Loucy (cell line): ENCODE measurements around the gene SPRR5.

Experiments
- H2AFZ ChIP-seq: fragments of 200-600 bp; sonication (generic); 2 replicates; pipeline ENCODE4 v1.6.0; 2016; ENCODE audit warnings: antibody characterized with exemption, mild to moderate bottlenecking, low read length, moderate library complexity
- H3F3A ChIP-seq: fragments of 200-600 bp; 2 replicates; pipeline ENCODE4 v1.6.0; 2016; ENCODE audit warnings: antibody characterized with exemption, low read depth, mild to moderate bottlenecking
- H3K27me3 ChIP-seq: fragments of 200-600 bp; sonication (generic); 2 replicates; pipeline ENCODE4 v1.6.1; 2014; ENCODE audit warnings: low read length, mild to moderate bottlenecking; ENCODE audit not compliant: insufficient read depth, poor library complexity, severe bottlenecking
- H3K36me3 ChIP-seq: fragments of 200-600 bp; sonication (generic); 2 replicates; pipeline ENCODE4 v1.6.1; 2016; ENCODE audit warnings: low read length; ENCODE audit not compliant: insufficient read depth
- H3K4me1 ChIP-seq: fragments of 200-600 bp; sonication (generic); 2 replicates; pipeline ENCODE4 v1.5.1; 2014; ENCODE audit warnings: low read length, mild to moderate bottlenecking; ENCODE audit not compliant: insufficient read depth, poor library complexity, severe bottlenecking
- H3K4me2 ChIP-seq: fragments of 200-600 bp; sonication (generic); 2 replicates; pipeline ENCODE4 v1.6.0; 2014; ENCODE audit warnings: antibody characterized with exemption, low read length, low read depth, mild to moderate bottlenecking; ENCODE audit not compliant: poor library complexity, severe bottlenecking
- H3K4me3 ChIP-seq: fragments of 200-600 bp; sonication (generic); 2 replicates; pipeline ENCODE4 v1.5.1; 2014; ENCODE audit warnings: low read length, mild to moderate bottlenecking, mixed read lengths; ENCODE audit not compliant: poor library complexity, severe bottlenecking
- H3K79me2 ChIP-seq: fragments of 200-600 bp; sonication (generic); 2 replicates; pipeline ENCODE4 v1.6.1; 2014; ENCODE audit warnings: low read length; ENCODE audit not compliant: insufficient read depth
- H3K9ac ChIP-seq: fragments of 200-600 bp; sonication (generic); 2 replicates; pipeline ENCODE4 v1.6.0; 2014; ENCODE audit warnings: mild to moderate bottlenecking, low read depth, low read length, moderate library complexity; ENCODE audit not compliant: poor library complexity, severe bottlenecking
- H3K9me2 ChIP-seq: fragments of 200-600 bp; sonication (generic); replicated peaks from 2 replicates; pipeline ENCODE4 v1.6.1; 2016; ENCODE audit warnings: low read depth, low read length, mixed read lengths
- H3K9me3 ChIP-seq: fragments of 200-600 bp; sonication (generic); 2 replicates; pipeline ENCODE4 v1.6.1; 2014; ENCODE audit warnings: mild to moderate bottlenecking, antibody characterized with exemption, low read length, low read depth; ENCODE audit not compliant: insufficient read depth
- H4K20me1 ChIP-seq: fragments of 200-600 bp; sonication (generic); 2 replicates; pipeline ENCODE4 v1.6.0; 2014; ENCODE audit warnings: antibody characterized with exemption, low read length, mild to moderate bottlenecking; ENCODE audit not compliant: insufficient read depth, poor library complexity, severe bottlenecking
- CTCF ChIP-seq: fragments of 200-600 bp; sonication (generic); conservative IDR thresholded peaks from 2 replicates; pipeline ENCODE4 v1.5.1; 2014; ENCODE audit warnings: mild to moderate bottlenecking, antibody characterized with exemption, low read length
- EZH2phosphoT487 ChIP-seq: fragments of 200-600 bp; IDR thresholded peaks from 2 replicates; pipeline ENCODE4 v1.6.1; 2018; ENCODE audit warnings: antibody characterized with exemption, mild to moderate bottlenecking, moderate library complexity, borderline replicate concordance

The SPRR5 gene

GRCh38 chr1:152959273-152959672 lies 12.3 kb downstream of the SPRR5 start:
- H3K4me2 ChIP-seq = no peak overlapping the region
- H4K20me1 ChIP-seq = no peaks in the 10 kb centered on the region
- TF ChIP-seq CTCF (no peak), EZH2phosphoT487 (no peak)
- H3K79me2 ChIP-seq = no peaks in the 10 kb centered on the region
- H3K27me3 ChIP-seq = no peaks in the 10 kb centered on the region
- no peak overlapping the region for H2AFZ ChIP-seq
- no peaks in the 10 kb centered on the region for H3K9me3 ChIP-seq
- no peak overlapping the region for H3K9ac ChIP-seq
- H3K9me2 ChIP-seq = no peaks in the 10 kb centered on the region
- H3K4me3 ChIP-seq = no peak overlapping the region
- H3K36me3 ChIP-seq = no peaks in the 10 kb centered on the region
- no peaks in the 10 kb centered on the region for H3F3A ChIP-seq
- no peaks in the 10 kb centered on the region for H3K4me1 ChIP-seq

- Histone ChIP-seq H3F3A (no peaks in the 10 kb centered on the region), H3K9me3 (no peaks in the 10 kb centered on the region), H3K4me2 (no peak overlapping the region), H3K4me1 (no peaks in the 10 kb centered on the region), H3K9ac (no peak overlapping the region), H2AFZ (no peak overlapping the region), H3K36me3 (no peaks in the 10 kb centered on the region), H4K20me1 (no peaks in the 10 kb centered on the region), H3K79me2 (no peaks in the 10 kb centered on the region), H3K4me3 (no peak overlapping the region), H3K9me2 (no peaks in the 10 kb centered on the region), H3K27me3 (no peaks in the 10 kb centered on the region)
- TF ChIP-seq CTCF (no peak), EZH2phosphoT487 (no peak)
These were observed 12.9 kb downstream of the SPRR5 start for GRCh38 chr1:152959801-152960451.

- Histone ChIP-seq H4K20me1 (no peaks in the 10 kb centered on the region), H2AFZ (0 out of 2 replicates have a peak overlapping the region, but pooled peaks have one; percentile 23), H3K4me3 (no peak overlapping the region), H3K9ac (no peak overlapping the region), H3K27me3 (no peaks in the 10 kb centered on the region), H3K4me2 (no peak overlapping the region), H3K9me3 (no peaks in the 10 kb centered on the region), H3K9me2 (no peaks in the 10 kb centered on the region), H3F3A (no peaks in the 10 kb centered on the region), H3K36me3 (no peaks in the 10 kb centered on the region), H3K79me2 (no peaks in the 10 kb centered on the region), H3K4me1 (no peaks in the 10 kb centered on the region)
- peak; percentile 48 for TF ChIP-seq CTCF
- TF ChIP-seq EZH2phosphoT487 = no peak
These were observed 13.5 kb downstream of the SPRR5 start for GRCh38 chr1:152960452-152961044.
